NCI-H460 (cell line): ENCODE measurements around the gene MAPK1IP1L. TPM values are rescaled to one million over a fixed set of nuclear protein-coding genes. Genes with fewer than 3 reads are reported as not detected.
"Not testable (repeated sequence)": the region's sequence is repeated elsewhere in the genome, so short reads cannot be mapped to it uniquely, and the experiment has no call there.

Experiments
- DNase-seq: peaks from one replicate; pipeline ENCODE4 v3.0.0-alpha.2; 2016; ENCODE audit warnings: low read depth; ENCODE audit errors: extremely low read depth
- total RNA-seq: library from RNA; depleted of rRNA; stranded (reverse); fragments of >200 nt; shearing (Covaris generic); gene quantifications from 2 replicates; pipeline ENCODE4 v1.2.3, GENCODE V29; 2014

The MAPK1IP1L gene
- total RNA-seq, 1 experiment from 2014 or later = 129 TPM

DNA sequence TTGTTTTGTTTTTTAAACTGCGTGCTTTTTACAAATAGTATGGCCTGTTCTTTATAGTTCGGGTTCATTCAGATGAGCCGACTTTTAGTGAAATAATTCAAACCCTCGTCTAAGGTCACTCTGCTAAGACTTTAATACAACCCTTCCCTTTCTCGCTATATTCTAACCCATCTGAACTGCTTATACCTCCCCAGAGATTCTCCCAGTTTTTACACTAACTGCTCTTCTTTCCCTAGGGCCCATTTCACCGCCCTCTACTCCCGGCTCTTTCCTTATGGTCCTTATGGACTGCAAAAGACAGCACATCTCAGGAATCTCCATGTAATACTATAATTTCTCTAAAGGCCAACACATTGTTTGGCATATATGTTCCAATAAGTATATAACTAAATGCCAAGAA is 2.1 kb downstream of the MAPK1IP1L start:
- no peak for DNase-seq

DNA sequence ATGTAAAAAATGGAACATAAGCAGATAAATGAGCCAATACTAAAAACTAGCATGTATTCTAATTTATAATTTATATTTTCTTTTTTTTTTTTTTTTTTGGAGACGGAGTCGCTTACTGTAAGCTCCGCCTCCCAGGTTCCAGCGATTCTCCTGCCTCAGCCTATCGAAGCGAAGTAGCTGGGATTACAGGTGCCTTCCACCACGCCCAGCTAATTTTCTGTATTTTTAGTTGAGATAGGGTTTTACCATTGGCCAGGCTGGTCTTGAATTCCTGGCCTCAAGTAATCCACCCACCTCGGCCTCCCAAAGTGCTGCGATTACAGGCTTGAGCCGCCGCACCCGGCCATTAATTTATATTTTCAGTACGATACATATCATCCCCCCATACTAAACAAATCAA is 2.7 kb downstream of the MAPK1IP1L start:
- no peak for DNase-seq

- no peak for DNase-seq
Observed at GRCh38 chr14:55057919-55058318, 6.5 kb downstream of the MAPK1IP1L start.

- no peak for DNase-seq
Observed at GRCh38 chr14:55059333-55059732, 7.9 kb downstream of the MAPK1IP1L start.

DNA sequence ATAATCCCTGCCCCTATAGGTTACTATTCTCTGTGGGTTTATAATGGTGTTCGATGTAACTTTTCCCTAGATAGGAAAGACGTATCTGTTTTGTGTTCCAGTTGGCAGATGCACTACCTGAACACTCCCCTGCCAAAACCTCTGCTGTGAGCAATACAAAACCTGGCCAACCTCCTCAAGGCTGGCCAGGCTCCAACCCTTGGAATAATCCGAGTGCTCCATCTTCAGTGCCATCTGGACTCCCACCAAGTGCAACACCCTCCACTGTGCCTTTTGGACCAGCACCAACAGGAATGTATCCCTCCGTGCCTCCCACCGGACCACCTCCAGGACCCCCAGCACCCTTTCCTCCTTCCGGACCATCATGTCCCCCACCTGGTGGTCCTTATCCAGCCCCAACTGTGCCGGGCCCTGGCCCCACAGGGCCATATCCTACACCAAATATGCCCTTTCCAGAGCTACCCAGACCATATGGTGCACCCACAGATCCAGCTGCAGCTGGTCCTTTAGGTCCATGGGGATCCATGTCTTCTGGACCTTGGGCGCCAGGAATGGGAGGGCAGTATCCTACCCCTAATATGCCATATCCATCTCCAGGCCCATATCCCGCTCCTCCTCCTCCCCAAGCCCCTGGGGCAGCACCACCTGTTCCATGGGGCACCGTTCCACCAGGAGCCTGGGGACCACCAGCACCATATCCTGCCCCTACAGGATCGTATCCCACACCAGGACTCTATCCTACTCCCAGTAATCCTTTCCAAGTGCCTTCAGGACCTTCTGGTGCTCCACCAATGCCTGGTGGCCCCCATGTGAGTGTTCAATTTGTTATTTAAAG is 11.3 kb downstream of the MAPK1IP1L start:
- no peak for DNase-seq

GRCh38 chr14:55064896-55065295 is 13.4 kb downstream of the MAPK1IP1L start:
- not testable (repeated sequence) for DNase-seq

- DNase-seq = no peak
Observed at GRCh38 chr14:55065411-55065810, 14.0 kb downstream of the MAPK1IP1L start.

- no peak for DNase-seq
Observed at GRCh38 chr14:55066223-55066622, 14.8 kb downstream of the MAPK1IP1L start.

DNA sequence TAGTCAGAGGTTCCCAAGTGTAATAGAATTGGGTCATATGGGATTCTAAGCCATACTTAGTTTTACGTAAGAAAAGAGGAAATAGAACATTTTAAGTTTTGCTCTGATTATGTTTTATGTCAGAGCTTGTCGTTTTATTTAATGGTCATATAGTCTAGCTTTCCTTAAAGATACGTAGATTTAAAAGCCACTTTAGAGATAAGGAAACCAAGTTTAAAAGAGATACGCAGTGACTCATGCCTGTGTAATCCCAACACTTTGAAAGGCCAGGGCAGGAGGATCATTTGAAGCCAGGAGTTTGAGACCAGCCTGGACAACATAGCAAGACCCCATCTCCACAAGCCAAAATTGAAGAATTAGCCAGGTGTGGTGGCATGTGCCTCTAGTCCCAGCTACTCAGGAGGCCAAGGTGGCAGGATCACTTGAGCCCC is 19.5 kb downstream of the MAPK1IP1L start:
- DNase-seq = no peak

DNA sequence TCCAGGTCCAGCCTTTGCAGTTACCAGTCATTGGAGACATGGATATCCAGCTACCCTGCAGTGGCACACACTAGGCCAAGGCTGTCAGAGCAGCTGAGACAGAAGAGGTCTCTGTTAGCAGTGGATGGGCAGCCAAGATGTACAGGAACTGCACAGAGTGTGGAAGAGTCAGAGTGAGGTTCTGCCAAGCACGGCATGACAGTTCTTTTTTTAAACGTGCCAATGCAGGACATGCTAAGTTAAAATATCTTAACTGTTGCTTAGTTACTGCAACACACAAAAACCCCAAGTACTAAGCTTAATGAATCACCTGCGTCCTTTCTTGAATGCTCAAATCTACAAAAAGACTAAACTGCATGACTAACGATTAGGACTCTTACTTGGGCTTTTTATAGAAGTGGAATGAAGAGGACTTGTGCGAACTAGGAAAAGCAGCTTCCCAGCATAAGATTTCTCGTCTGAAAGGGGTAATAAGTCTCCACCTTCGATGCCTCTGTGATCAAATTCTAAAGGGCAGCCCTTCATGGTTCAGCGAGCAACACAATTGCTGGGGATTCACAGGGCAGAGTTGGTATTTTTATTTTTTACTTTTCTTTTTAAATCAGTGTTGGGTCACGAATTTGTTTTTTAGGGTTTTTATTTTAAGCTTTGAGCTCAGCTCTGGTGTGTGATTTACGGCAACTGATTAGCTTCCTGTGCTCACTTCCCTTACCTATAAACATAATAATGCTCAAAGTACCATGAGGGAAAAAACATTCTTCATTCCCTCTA is 20.6 kb downstream of the MAPK1IP1L start:
- no peak for DNase-seq

DNA sequence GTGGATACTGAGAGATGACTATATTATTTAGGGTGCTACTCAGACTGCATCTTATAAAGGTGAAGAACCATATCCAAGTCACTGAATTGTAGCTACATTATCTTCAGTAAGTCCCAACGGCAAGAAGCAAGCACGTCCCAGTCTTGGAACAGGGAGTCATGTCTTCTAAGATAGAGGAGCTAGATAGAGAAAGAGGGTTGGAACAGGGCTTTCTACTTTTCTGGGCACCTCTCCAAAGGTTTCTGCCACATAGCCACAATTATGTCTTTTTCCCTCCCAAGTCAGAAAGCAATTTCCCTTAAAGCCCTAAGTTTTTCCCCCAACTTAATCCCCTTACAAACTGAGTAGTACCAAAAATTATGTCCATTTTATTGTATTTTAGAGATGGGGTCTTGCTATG is 22.4 kb downstream of the MAPK1IP1L start:
- DNase-seq = no peak

- DNase-seq = no peak
Observed at GRCh38 chr14:55074662-55075061, 23.2 kb downstream of the MAPK1IP1L start.

- no peak for DNase-seq
Observed at GRCh38 chr14:55075628-55076175, 24.3 kb downstream of the MAPK1IP1L start.

- DNase-seq = peak; percentile 92
Observed at GRCh38 chr14:55077170-55078151, 26.0 kb downstream of the MAPK1IP1L start.

GRCh38 chr14:55079961-55080360 is 28.5 kb downstream of the MAPK1IP1L start:
- not testable (repeated sequence) for DNase-seq

- no peak for DNase-seq
Observed at GRCh38 chr14:55084401-55085059, 33.1 kb downstream of the MAPK1IP1L start.

- DNase-seq = no peak
Observed at GRCh38 chr14:55085060-55085660, 33.7 kb downstream of the MAPK1IP1L start.

DNA sequence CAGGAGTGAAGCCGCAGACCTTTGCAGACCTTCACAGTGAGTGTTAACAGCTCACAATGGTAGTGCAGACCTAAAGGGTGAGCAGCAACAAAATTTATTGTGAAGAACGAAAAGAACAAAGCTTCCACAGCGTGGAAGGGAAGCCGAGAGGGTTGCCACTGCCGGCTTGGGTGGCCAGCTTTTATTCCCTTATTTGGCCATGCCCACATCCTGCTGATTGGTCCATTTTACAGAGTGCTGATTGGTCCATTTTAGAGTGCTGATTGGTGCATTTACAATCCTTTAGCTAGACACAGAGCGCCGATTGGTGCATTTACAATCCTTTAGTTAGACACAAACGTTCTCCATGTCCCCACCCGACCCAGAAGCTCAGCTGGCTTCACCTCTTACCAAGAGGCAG is 35.5 kb downstream of the MAPK1IP1L start:
- no peak for DNase-seq

DNA sequence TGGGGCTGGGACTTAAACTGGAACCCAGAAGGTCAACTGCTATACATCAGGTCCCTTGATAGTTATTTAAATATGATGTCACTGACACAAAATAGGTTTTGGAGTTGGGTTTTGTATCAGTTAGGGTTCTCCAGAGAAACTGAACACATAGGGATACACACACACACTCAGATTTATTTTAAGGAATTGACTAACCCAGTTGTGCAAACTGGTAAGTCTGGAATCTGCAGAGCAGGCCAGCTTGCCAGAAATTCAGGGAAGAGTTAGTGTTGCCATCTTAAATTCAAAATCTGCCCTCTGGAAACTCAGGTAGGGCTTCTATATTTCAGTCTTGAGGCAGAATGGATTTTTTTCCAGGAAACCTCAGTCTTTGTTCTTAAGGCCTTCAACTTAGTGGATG is 36.9 kb downstream of the MAPK1IP1L start:
- no peak for DNase-seq
